Germinal center (tissue), 1 donor: Measurements from ENCODE around the gene TMIE.
"Not testable (repeated sequence)": the region's sequence is repeated elsewhere in the genome, so short reads cannot be mapped to it uniquely, and the experiment has no call there.

Experiments used
- DNase-seq: peaks from one replicate; pipeline ENCODE4 v3.0.0; 2012; ENCODE audit warnings: mixed read lengths, low spot score

The TMIE gene

GRCh38 chr3:46685446-46685845 is 15.7 kb upstream of the TMIE start:
- DNase-seq = no peak

- DNase-seq = no peak
Observed at GRCh38 chr3:46690798-46691197, 10.4 kb upstream of the TMIE start.

GRCh38 chr3:46692566-46692990 is 8.6 kb upstream of the TMIE start:
- DNase-seq = no peak

- DNase-seq = peak; percentile 81
Observed at GRCh38 chr3:46693038-46693891, 7.9 kb upstream of the TMIE start, which contains the start of gene ALS2CL. TSS of gene ALS2CL (minus strand) at chr3:46693679. CDS start at chr3:46689440, 4,239 bp downstream.

- peak; percentile 31 for DNase-seq
Observed at GRCh38 chr3:46693892-46694226, 7.3 kb upstream of the TMIE start.

GRCh38 chr3:46694520-46694919 is 6.7 kb upstream of the TMIE start:
- no peak for DNase-seq

GRCh38 chr3:46695177-46695961 is 5.8 kb upstream of the TMIE start:
- DNase-seq = peak; percentile 38

- no peak for DNase-seq
Observed at GRCh38 chr3:46695962-46696894, 5.0 kb upstream of the TMIE start.

GRCh38 chr3:46699676-46700523 is 1.3 kb upstream of the TMIE start:
- no peak for DNase-seq

GRCh38 chr3:46700772-46701171 is 420 bp upstream of the TMIE start:
- no peak for DNase-seq

GRCh38 chr3:46702246-46703012 is 1.2 kb downstream of the TMIE start:
- no peak for DNase-seq

- no peak for DNase-seq
Observed at GRCh38 chr3:46703013-46703520, 1.9 kb downstream of the TMIE start.

- DNase-seq = not testable (repeated sequence)
Observed at GRCh38 chr3:46704346-46704745, 3.2 kb downstream of the TMIE start.

GRCh38 chr3:46705022-46705530 is 3.9 kb downstream of the TMIE start:
- peak; percentile 70 for DNase-seq

- no peak for DNase-seq
Observed at GRCh38 chr3:46705751-46706552, 4.8 kb downstream of the TMIE start.

GRCh38 chr3:46706771-46707582 is 5.8 kb downstream of the TMIE start:
- DNase-seq = no peak

GRCh38 chr3:46707601-46708011 is 6.4 kb downstream of the TMIE start:
- DNase-seq = no peak
